H1 (cell line): ENCODE results near the gene SCN7A. TPM values are rescaled to one million over a fixed set of nuclear protein-coding genes. Genes with fewer than 3 reads are reported as not detected.

ENCODE experiments used
- CTCF ChIA-PET: fragments of 300-600 bp; sonication (Branson Sonifier 250); formaldehyde crosslinking; loops from one replicate; lab custom pipeline; 2021; ENCODE audit not compliant: partially characterized antibody; lab: Charles Lee
- POLR2A ChIA-PET: fragments of 300-600 bp; sonication (Branson Sonifier 250); formaldehyde crosslinking; loops from one replicate; lab custom pipeline; 2021; ENCODE audit warnings: inconsistent platforms; ENCODE audit not compliant: partially characterized antibody; lab: Charles Lee
- DNase-seq, 2 experiments: peaks; one replicate each; pipeline versions ENCODE4 v3.0.0 to v3.0.0-alpha.2; 2010 to 2022; ENCODE audit warnings: low spot score in 2 of 2, low read depth in 1 of 2, mixed read lengths in 1 of 2
- FAIRE-seq: peaks from 2 replicates; lab custom pipeline; 2011; peaks lifted over from hg19 to GRCh38; lab: Jason Lieb, UNC
- H2AFZ ChIP-seq: 2 replicates; pipeline ENCODE4 v1.8.1; 2012; ENCODE audit warnings: low read length, inconsistent platforms
- H2AK5ac ChIP-seq: 2 replicates; pipeline ENCODE4 v1.6.1; 2013; ENCODE audit warnings: low read depth, low read length
- H2BK120ac ChIP-seq: replicated peaks from 2 replicates; pipeline ENCODE3; 2013; ENCODE audit warnings: low read depth, low read length, inconsistent platforms
- H2BK12ac ChIP-seq: 2 replicates; pipeline ENCODE4 v1.6.1; 2013; ENCODE audit warnings: low read depth, low read length
- H2BK15ac ChIP-seq: 2 replicates; pipeline ENCODE4 v1.6.1; 2013; ENCODE audit warnings: low read length
- H2BK20ac ChIP-seq: 2 replicates; pipeline ENCODE4 v1.6.1; 2013; ENCODE audit warnings: low read length
- H2BK5ac ChIP-seq: 2 replicates; pipeline ENCODE4 v1.6.1; 2013; ENCODE audit warnings: low read depth, low read length
- H3K14ac ChIP-seq: 2 replicates; pipeline ENCODE4 v1.6.1; 2013; ENCODE audit warnings: inconsistent platforms; ENCODE audit not compliant: insufficient read length
- H3K18ac ChIP-seq: 2 replicates; pipeline ENCODE4 v1.6.1; 2013; ENCODE audit warnings: low read length; ENCODE audit errors: extremely low read depth
- H3K23ac ChIP-seq: 2 replicates; pipeline ENCODE4 v1.6.1; 2013; ENCODE audit warnings: inconsistent platforms; ENCODE audit not compliant: insufficient read length
- H3K23me2 ChIP-seq: 2 replicates; pipeline ENCODE4 v1.6.1; 2013; ENCODE audit warnings: low read depth, low read length
- H3K27ac ChIP-seq: 2 replicates; pipeline ENCODE4 v1.6.1; 2011; ENCODE audit warnings: low read depth, low read length, inconsistent platforms
- H3K27me3 ChIP-seq, 4 experiments: replicated peaks in 1 of 4; 1 replicate in 1 of 4; 2 replicates in 3 of 4; pipeline versions ENCODE4 v1.6.1 to v1.8.1; 2011 to 2013; ENCODE audit warnings: low read length in 3 of 4, mild to moderate bottlenecking in 3 of 4, inconsistent platforms in 2 of 4, mixed read lengths in 2 of 4, moderate library complexity in 1 of 4; ENCODE audit not compliant: control insufficient read depth in 3 of 4, insufficient read depth in 3 of 4; ENCODE audit errors: extremely low read depth in 1 of 4
- H3K36me3 ChIP-seq, 4 experiments: 2 replicates each; pipeline versions ENCODE4 v1.6.1 to v1.8.1; 2011 to 2013; ENCODE audit warnings: mild to moderate bottlenecking in 4 of 4, low read length in 3 of 4, moderate library complexity in 2 of 4, control low read depth in 1 of 4, inconsistent platforms in 1 of 4; ENCODE audit not compliant: insufficient read depth in 4 of 4, control insufficient read depth in 2 of 4
- H3K4ac ChIP-seq: replicated peaks from 2 replicates; pipeline ENCODE3; 2013; ENCODE audit warnings: low read length, low read depth, mixed read lengths, inconsistent platforms; ENCODE audit not compliant: insufficient read length
- H3K4me1 ChIP-seq, 4 experiments: replicated peaks in 1 of 4; 1 replicate in 1 of 4; 2 replicates in 3 of 4; pipeline versions ENCODE4 v1.6.1 to v1.8.1; 2011 to 2013; ENCODE audit warnings: low read length in 3 of 4, inconsistent platforms in 2 of 4, mixed read lengths in 1 of 4; ENCODE audit not compliant: insufficient read depth in 4 of 4, control insufficient read depth in 3 of 4
- H3K4me2 ChIP-seq, 2 experiments: 2 replicates each; pipeline versions ENCODE4 v1.6.1 to v1.8.1; 2011 to 2013; ENCODE audit warnings: low read depth in 2 of 2, low read length in 2 of 2, control low read depth in 1 of 2, inconsistent platforms in 1 of 2, mild to moderate bottlenecking in 1 of 2; ENCODE audit not compliant: insufficient read depth in 1 of 2
- H3K4me3 ChIP-seq, 4 experiments: fragments of 200-600, 300-600 bp in 1 of 4; sonication (generic), shearing (Covaris generic), sonication (Bioruptor Twin) in 1 of 4; 2 replicates each; pipeline versions ENCODE4 v1.5.1 to v1.8.1; 2011 to 2016; ENCODE audit warnings: low read length in 4 of 4, low read depth in 3 of 4, control low read depth in 2 of 4, inconsistent platforms in 2 of 4, mild to moderate bottlenecking in 2 of 4, mixed read lengths in 1 of 4, moderate library complexity in 1 of 4; ENCODE audit not compliant: insufficient read depth in 2 of 4; ENCODE audit errors: extremely low read depth in 1 of 4
- H3K56ac ChIP-seq: replicated peaks from 2 replicates; pipeline ENCODE3; 2013; ENCODE audit warnings: low read depth, mild to moderate bottlenecking, mixed read lengths, low read length, inconsistent platforms; ENCODE audit not compliant: insufficient read length
- H3K79me1 ChIP-seq: 2 replicates; pipeline ENCODE4 v1.6.1; 2013; ENCODE audit warnings: low read depth, low read length, control low read depth
- H3K79me2 ChIP-seq, 2 experiments: 2 replicates each; pipeline versions ENCODE4 v1.6.1 to v1.8.1; 2012 to 2013; ENCODE audit warnings: low read length in 2 of 2, mild to moderate bottlenecking in 2 of 2, inconsistent platforms in 1 of 2; ENCODE audit not compliant: insufficient read depth in 2 of 2, control insufficient read depth in 1 of 2
- H3K9ac ChIP-seq, 4 experiments: replicated peaks in 1 of 4; 1 replicate in 1 of 4; 2 replicates in 3 of 4; pipeline versions ENCODE4 v1.6.1 to v1.8.1; 2011 to 2013; ENCODE audit warnings: low read depth in 3 of 4, low read length in 3 of 4, control low read depth in 2 of 4, mild to moderate bottlenecking in 2 of 4, moderate library complexity in 2 of 4, inconsistent platforms in 1 of 4; ENCODE audit errors: extremely low read depth in 1 of 4
- H3K9me3 ChIP-seq, 2 experiments: 2 replicates each; pipeline versions ENCODE4 v1.6.1 to v1.8.1; 2012 to 2013; ENCODE audit warnings: mild to moderate bottlenecking in 2 of 2, moderate library complexity in 2 of 2, control low read depth in 1 of 2, inconsistent platforms in 1 of 2, low read depth in 1 of 2, low read length in 1 of 2, mixed read lengths in 1 of 2; ENCODE audit not compliant: insufficient read depth in 2 of 2
- H4K20me1 ChIP-seq, 2 experiments: replicated peaks in 1 of 2; 2 replicates each; pipeline versions ENCODE3 to v1.8.1; 2011 to 2013; ENCODE audit warnings: inconsistent platforms in 2 of 2, low read length in 2 of 2, mild to moderate bottlenecking in 1 of 2; ENCODE audit not compliant: insufficient read depth in 2 of 2, control insufficient read depth in 1 of 2
- H4K5ac ChIP-seq: 2 replicates; pipeline ENCODE4 v1.6.1; 2013; ENCODE audit warnings: low read length, low read depth, mixed read lengths, inconsistent platforms; ENCODE audit not compliant: insufficient read length
- H4K8ac ChIP-seq: 2 replicates; pipeline ENCODE4 v1.8.0; 2013; ENCODE audit warnings: mild to moderate bottlenecking, moderate library complexity, low read length, inconsistent platforms; ENCODE audit not compliant: insufficient read depth; ENCODE audit errors: extremely low read depth
- H4K91ac ChIP-seq: replicated peaks from 2 replicates; pipeline ENCODE3; 2013; ENCODE audit warnings: low read length, mixed read lengths, inconsistent platforms; ENCODE audit not compliant: insufficient read length
- EP300 ChIP-seq, 2 experiments: IDR thresholded peaks; 1 replicate in 1 of 2; 2 replicates in 1 of 2; pipeline ENCODE4 v1.6.1; 2011 to 2012; ENCODE audit warnings: low read depth in 2 of 2, low read length in 2 of 2, mild to moderate bottlenecking in 2 of 2, borderline replicate concordance in 1 of 2, inconsistent platforms in 1 of 2, moderate library complexity in 1 of 2
- FOSL1 ChIP-seq: IDR thresholded peaks from 2 replicates; pipeline ENCODE4 v1.6.1; 2011; ENCODE audit warnings: mild to moderate bottlenecking, low read depth, low read length, moderate library complexity; ENCODE audit not compliant: insufficient read depth
- MAFK ChIP-seq: IDR thresholded peaks from 2 replicates; pipeline ENCODE4 v1.6.1; 2012; ENCODE audit warnings: low read depth, mild to moderate bottlenecking, improper control_type of control experiment, low read length
- POLR2A ChIP-seq, 2 experiments: IDR thresholded peaks; 1 replicate in 1 of 2; 2 replicates in 1 of 2; pipeline ENCODE4 v1.6.1; 2011; ENCODE audit warnings: low read depth in 2 of 2, low read length in 2 of 2, mild to moderate bottlenecking in 2 of 2; ENCODE audit errors: control extremely low read depth in 1 of 2
- RFX5 ChIP-seq: IDR thresholded peaks from 2 replicates; pipeline ENCODE4 v1.6.1; 2011; ENCODE audit warnings: low read depth, low read length, improper control_type of control experiment, borderline replicate concordance
- TEAD4 ChIP-seq: IDR thresholded peaks from 2 replicates; pipeline ENCODE4 v1.6.1; 2012; ENCODE audit warnings: low read depth, low read length, inconsistent platforms, mixed read lengths
- WGBS, 2 experiments: shearing (Covaris generic) in 1 of 2; methylation state at CpG; one replicate each; pipeline versions ENCODE4 v1.1.6 to v1.1.7; 2013 to 2015; ENCODE audit warnings: low lambda C conversion rate in 2 of 2, mixed read lengths in 2 of 2, inconsistent platforms in 1 of 2, low coverage in 1 of 2, missing lambda C conversion rate in 1 of 2; ENCODE audit not compliant: insufficient replicate concordance in 2 of 2, insufficient coverage in 1 of 2, insufficient read length in 1 of 2; ENCODE audit errors: extremely low coverage in 1 of 2, missing lambda C conversion rate in 1 of 2; 5-methylcytosine and 5-hydroxymethylcytosine counted together
- polyA plus RNA-seq, 7 experiments: library from polyadenylated mRNA; depleted of rRNA in 3 of 7; stranded (reverse) in 5 of 7; unstranded in 2 of 7; fragments of >200 nt in 5 of 7; fragments of 200-250 nt in 2 of 7; gene quantifications; 1 replicate in 5 of 7; 2 replicates in 1 of 7; 4 replicates in 1 of 7; pipeline versions ENCODE4 v1.2.1 to v1.2.3, GENCODE V29; 2011 to 2013; ENCODE audit warnings: missing spikeins in 2 of 7, mixed read lengths in 2 of 7
- total RNA-seq: library from RNA; stranded (reverse); fragmentation: NEBNext Ultra II Directional; extraction: Animal tissue kit (Norgen Biotek cat#: 25700); gene quantifications from 2 replicates; pipeline ENCODE4 v1.2.1, GENCODE V29; 2021
- TF ChIP-seq, protein P1 (sequence below): IDR thresholded peaks from 2 replicates; pipeline ENCODE4 v1.6.1; 2011; ENCODE audit warnings: low read length, improper control_type of control experiment
- TF ChIP-seq, protein P2 (sequence below): IDR thresholded peaks from 2 replicates; pipeline ENCODE4 v1.6.1; 2012; ENCODE audit warnings: low read length, inconsistent platforms
- TF ChIP-seq, protein P3 (sequence below): IDR thresholded peaks from 2 replicates; pipeline ENCODE4 v1.6.1; 2011; ENCODE audit warnings: low read depth, mild to moderate bottlenecking, low read length; ENCODE audit not compliant: insufficient read depth

The SCN7A gene
- total and polyA plus RNA-seq, 2 of the 8 experiments (the other 6 are each of a cell fraction or from before 2014, with no cell fraction given), result 0.09 to 0.19 TPM

DNA sequence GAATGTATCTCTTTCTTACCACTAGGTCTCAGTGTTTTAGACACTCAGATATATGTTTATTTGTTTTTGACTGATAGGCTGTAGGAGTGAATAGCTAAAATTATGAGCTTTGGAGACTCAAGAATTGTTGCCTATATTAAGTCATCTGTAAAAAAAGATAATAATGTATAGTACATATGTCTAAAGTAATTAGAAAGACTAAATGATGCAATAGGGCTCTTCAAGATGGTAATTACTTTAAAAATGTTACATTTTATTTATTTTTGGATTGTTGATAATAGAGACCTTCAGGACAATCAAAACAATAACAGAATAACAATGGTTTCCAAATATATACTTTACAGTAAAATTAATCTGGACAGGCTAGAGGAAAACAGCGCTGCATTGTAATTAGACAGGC, 19.9 kb upstream of the SCN7A start:
- Histone ChIP-seq H3K9me3 (no peaks in the 10 kb centered on the region), H3K9ac (no peak overlapping the region), H4K5ac (no peak overlapping the region), H3K36me3 (no peaks in the 10 kb centered on the region), H2AK5ac (no peak overlapping the region), H3K23ac (no peak overlapping the region), H4K20me1 (no peaks in the 10 kb centered on the region), H2AFZ (no peak overlapping the region), H3K23me2 (no peaks in the 10 kb centered on the region), H3K27ac (no peak overlapping the region), H4K91ac (no peak overlapping the region), H2BK120ac (no peak overlapping the region), H2BK20ac (no peak overlapping the region), H2BK12ac (no peak overlapping the region), H2BK5ac (no peak overlapping the region), H3K18ac (no peak overlapping the region), H3K4me2 (no peak overlapping the region), H3K79me2 (no peaks in the 10 kb centered on the region), H3K56ac (no peak overlapping the region), H3K4me1 (no peaks in the 10 kb centered on the region), H3K14ac (no peak overlapping the region), H3K79me1 (no peaks in the 10 kb centered on the region), H3K4me3 (no peak overlapping the region), H3K4ac (no peak overlapping the region), H3K27me3 (no peaks in the 10 kb centered on the region), H2BK15ac (no peak overlapping the region), H4K8ac (no peak overlapping the region)
- DNase-seq (no peak), FAIRE-seq (no peak)
- TF ChIP-seq, protein P1, sequence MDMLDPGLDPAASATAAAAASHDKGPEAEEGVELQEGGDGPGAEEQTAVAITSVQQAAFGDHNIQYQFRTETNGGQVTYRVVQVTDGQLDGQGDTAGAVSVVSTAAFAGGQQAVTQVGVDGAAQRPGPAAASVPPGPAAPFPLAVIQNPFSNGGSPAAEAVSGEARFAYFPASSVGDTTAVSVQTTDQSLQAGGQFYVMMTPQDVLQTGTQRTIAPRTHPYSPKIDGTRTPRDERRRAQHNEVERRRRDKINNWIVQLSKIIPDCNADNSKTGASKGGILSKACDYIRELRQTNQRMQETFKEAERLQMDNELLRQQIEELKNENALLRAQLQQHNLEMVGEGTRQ, result no peak
- no peak for TF ChIP-seq POLR2A (IDR thresholded peaks at IDR 0.05; ENCODE audit: control extremely low read depth in 1 of 2, low read depth in 2 of 2, low read length in 2 of 2)
- TF ChIP-seq, protein P2, sequence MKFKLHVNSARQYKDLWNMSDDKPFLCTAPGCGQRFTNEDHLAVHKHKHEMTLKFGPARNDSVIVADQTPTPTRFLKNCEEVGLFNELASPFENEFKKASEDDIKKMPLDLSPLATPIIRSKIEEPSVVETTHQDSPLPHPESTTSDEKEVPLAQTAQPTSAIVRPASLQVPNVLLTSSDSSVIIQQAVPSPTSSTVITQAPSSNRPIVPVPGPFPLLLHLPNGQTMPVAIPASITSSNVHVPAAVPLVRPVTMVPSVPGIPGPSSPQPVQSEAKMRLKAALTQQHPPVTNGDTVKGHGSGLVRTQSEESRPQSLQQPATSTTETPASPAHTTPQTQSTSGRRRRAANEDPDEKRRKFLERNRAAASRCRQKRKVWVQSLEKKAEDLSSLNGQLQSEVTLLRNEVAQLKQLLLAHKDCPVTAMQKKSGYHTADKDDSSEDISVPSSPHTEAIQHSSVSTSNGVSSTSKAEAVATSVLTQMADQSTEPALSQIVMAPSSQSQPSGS, result no peak
- TF ChIP-seq, protein P3, sequence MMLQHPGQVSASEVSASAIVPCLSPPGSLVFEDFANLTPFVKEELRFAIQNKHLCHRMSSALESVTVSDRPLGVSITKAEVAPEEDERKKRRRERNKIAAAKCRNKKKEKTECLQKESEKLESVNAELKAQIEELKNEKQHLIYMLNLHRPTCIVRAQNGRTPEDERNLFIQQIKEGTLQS, result no peak
- TF ChIP-seq FOSL1, result no peak
- TF ChIP-seq EP300 (IDR thresholded peaks at IDR 0.05; ENCODE audit: borderline replicate concordance in 1 of 2, low read depth in 2 of 2, low read length in 2 of 2), result no peak
- no peak for TF ChIP-seq RFX5
- no peak for TF ChIP-seq TEAD4
- TF ChIP-seq MAFK, result no peak
- 94% methylated on average over 1 of the region's 1 CpG; no CpG with 5 or more reads in 1 of the 2 experiments for WGBS, 2 experiments
- ChIA-PET CTCF (interaction anchor here (1.4 kb wide), 1 partner anchor 17 kb away, joined by 3 read pairs; no protein-coding TSS in a partner anchor), POLR2A (no interaction called here)
